DND-41 (cell line): ENCODE data around the gene MACROD1.

ENCODE experiments used
- ATAC-seq: fragments of 200-7000 bp; cut with Tn5 transposase; 3 replicates; pipeline ENCODE4 v1.9.1; 2021; ENCODE audit warnings: low read depth; ENCODE audit not compliant: insufficient read depth
- DNase-seq: peaks from one replicate; pipeline ENCODE4 v3.0.0-alpha.2; 2020
- H2AFZ ChIP-seq: 2 replicates; pipeline ENCODE4 v1.6.0; 2012; ENCODE audit warnings: low read depth, low read length
- H3K27ac ChIP-seq: 2 replicates; pipeline ENCODE4 v1.5.1; 2012; ENCODE audit warnings: low read length, inconsistent platforms
- H3K27me3 ChIP-seq: fragments of 200-600 bp; sonication (generic); 2 replicates; pipeline ENCODE4 v1.6.0; 2012; ENCODE audit warnings: low read length, mild to moderate bottlenecking, inconsistent platforms; ENCODE audit not compliant: insufficient read depth, poor library complexity
- H3K36me3 ChIP-seq: 2 replicates; pipeline ENCODE4 v1.5.1; 2012; ENCODE audit warnings: low read length, inconsistent platforms; ENCODE audit not compliant: insufficient read depth
- H3K4me1 ChIP-seq: 2 replicates; pipeline ENCODE4 v1.5.1; 2012; ENCODE audit warnings: mild to moderate bottlenecking, low read length; ENCODE audit not compliant: insufficient read depth
- H3K4me2 ChIP-seq: 2 replicates; pipeline ENCODE4 v1.6.0; 2012; ENCODE audit warnings: mild to moderate bottlenecking, moderate library complexity, low read length, inconsistent platforms; ENCODE audit not compliant: insufficient read depth
- H3K4me3 ChIP-seq, 2 experiments: fragments of 200-600 bp in 1 of 2; shearing (Covaris generic) in 1 of 2; 2 replicates each; pipeline ENCODE4 v1.5.1; 2012 to 2016; ENCODE audit warnings: inconsistent platforms in 2 of 2, low read length in 2 of 2, mild to moderate bottlenecking in 2 of 2, low read depth in 1 of 2, moderate library complexity in 1 of 2
- H3K79me2 ChIP-seq: 2 replicates; pipeline ENCODE4 v1.6.0; 2012; ENCODE audit warnings: low read length, inconsistent platforms; ENCODE audit not compliant: insufficient read depth
- H3K9ac ChIP-seq: 2 replicates; pipeline ENCODE4 v1.6.0; 2012; ENCODE audit warnings: low read depth, mild to moderate bottlenecking, inconsistent platforms, low read length, moderate library complexity
- H3K9me3 ChIP-seq: 2 replicates; pipeline ENCODE4 v1.5.1; 2012; ENCODE audit warnings: low read length, moderate library complexity, mild to moderate bottlenecking, inconsistent platforms; ENCODE audit not compliant: insufficient read depth, severe bottlenecking
- H4K20me1 ChIP-seq: 2 replicates; pipeline ENCODE4 v1.6.0; 2012; ENCODE audit warnings: low read length; ENCODE audit not compliant: insufficient read depth
- CTCF ChIP-seq: IDR thresholded peaks from 2 replicates; pipeline ENCODE4 v1.5.1; 2012; ENCODE audit warnings: borderline replicate concordance, low read length, moderate library complexity, mild to moderate bottlenecking; ENCODE audit not compliant: poor library complexity, severe bottlenecking; ENCODE audit errors: extremely low read depth
- EZH2 ChIP-seq: IDR thresholded peaks from 3 replicates; pipeline ENCODE4 v1.6.1; 2012; ENCODE audit warnings: borderline replicate concordance, low read depth, mild to moderate bottlenecking, moderate library complexity, low read length, inconsistent platforms; ENCODE audit not compliant: severe bottlenecking

Gene MACROD1

GRCh38 chr11:64173616-64174355 is 7.9 kb upstream of the MACROD1 start:
- TF ChIP-seq EZH2 (no peak), CTCF (no peak)
- no peaks in the 10 kb centered on the region for H3K36me3 ChIP-seq
- H4K20me1 ChIP-seq: no peaks in the 10 kb centered on the region
- H3K9ac ChIP-seq: no peak overlapping the region
- no peak overlapping the region for H3K4me3 ChIP-seq
- DNase-seq (no peak), ATAC-seq (no peak)
- H3K4me2 ChIP-seq: no peak overlapping the region
- H3K27ac ChIP-seq: no peak overlapping the region
- no peaks in the 10 kb centered on the region for H3K4me1 ChIP-seq
- no peak overlapping the region for H2AFZ ChIP-seq
- H3K9me3 ChIP-seq: no peaks in the 10 kb centered on the region
- no peaks in the 10 kb centered on the region for H3K79me2 ChIP-seq
- no peaks in the 10 kb centered on the region for H3K27me3 ChIP-seq

DNA sequence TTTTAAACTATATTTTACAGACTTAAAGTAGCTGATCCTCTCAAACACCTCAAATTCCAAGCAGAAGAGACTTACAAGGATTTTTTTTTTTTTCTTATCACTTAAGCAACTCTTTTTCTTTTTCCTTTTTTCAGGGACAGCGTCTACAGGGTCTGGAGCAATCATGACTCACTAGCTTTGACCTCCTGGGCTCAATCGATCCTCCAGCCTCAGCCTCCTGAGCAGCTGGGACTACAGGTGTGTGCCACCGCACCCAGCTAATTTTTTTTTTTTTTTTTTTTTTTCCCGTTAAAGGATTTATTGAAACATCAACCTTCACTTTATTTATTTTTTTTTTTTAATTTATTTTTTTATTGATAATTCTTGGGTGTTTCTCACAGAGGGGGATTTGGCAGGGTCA is 4.5 kb upstream of the MACROD1 start:
- DNase-seq: no peak
- no peaks in the 10 kb centered on the region; the same call in 1 of the 2 replicates for H3K36me3 ChIP-seq
- no peaks in the 10 kb centered on the region for H3K9me3 ChIP-seq
- no peak overlapping the region for H3K4me2 ChIP-seq
- no peak overlapping the region for H3K9ac ChIP-seq
- peaks cover 12% of the 10 kb centered on the region for H3K79me2 ChIP-seq
- H3K4me3 ChIP-seq: no peak overlapping the region
- H4K20me1 ChIP-seq: no peaks in the 10 kb centered on the region
- no peak for ATAC-seq
- TF ChIP-seq CTCF (no peak), EZH2 (no peak)
- H3K4me1 ChIP-seq: peaks cover 18% of the 10 kb centered on the region
- H3K27me3 ChIP-seq: no peaks in the 10 kb centered on the region
- no peak overlapping the region for H2AFZ ChIP-seq
- H3K27ac ChIP-seq: no peak overlapping the region

DNA sequence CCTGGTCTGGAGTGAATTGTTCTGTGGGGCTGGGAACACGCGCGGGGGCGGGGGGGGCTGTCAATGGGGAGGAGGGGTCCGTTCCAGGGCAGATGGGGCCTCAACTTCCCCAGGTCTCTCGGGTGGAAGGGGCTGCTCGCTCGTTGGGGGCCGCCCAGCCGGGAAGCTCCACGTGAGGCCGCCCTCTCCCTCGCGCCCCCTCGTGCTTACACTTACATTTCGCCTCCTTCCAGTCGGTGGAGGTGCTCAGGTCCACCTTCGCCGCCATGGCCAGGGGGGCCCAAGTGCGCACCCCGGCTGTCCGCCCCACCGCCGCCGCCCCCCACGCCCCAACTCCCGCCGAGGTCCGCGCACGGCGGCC is 452 bp downstream of the MACROD1 start:
- peaks cover 33% of the 10 kb centered on the region for H3K4me1 ChIP-seq
- no peaks in the 10 kb centered on the region for H4K20me1 ChIP-seq
- peak overlapping the region; percentile 95 for H3K4me3 ChIP-seq
- no peaks in the 10 kb centered on the region; the same call in 1 of the 2 replicates for H3K36me3 ChIP-seq
- peak; percentile 40 for DNase-seq
- no peaks in the 10 kb centered on the region for H3K27me3 ChIP-seq
- peak overlapping the region; percentile 95 for H3K9ac ChIP-seq
- peak overlapping the region; percentile 99 for H2AFZ ChIP-seq
- TF ChIP-seq EZH2 (no peak), CTCF (no peak)
- H3K9me3 ChIP-seq: no peaks in the 10 kb centered on the region
- H3K27ac ChIP-seq: peak overlapping the region; percentile 86
- peak overlapping the region; percentile 99 for H3K4me2 ChIP-seq
- ATAC-seq: peak; percentile 25
- H3K79me2 ChIP-seq: peaks cover 28% of the 10 kb centered on the region
